Fibroblast of villous mesenchyme (primary cell): ENCODE measurements around the gene KIF26B. TPM values are rescaled to one million over a fixed set of nuclear protein-coding genes. Genes with fewer than 3 reads are reported as not detected.

ENCODE experiments used
- DNase-seq: peaks from one replicate; pipeline ENCODE4 v3.0.0-alpha.2; 2010; ENCODE audit warnings: low read depth
- H3K4me3 ChIP-seq: 2 replicates; pipeline ENCODE4 v1.5.1; 2011; ENCODE audit warnings: low read depth, mild to moderate bottlenecking, low read length
- total RNA-seq: library from RNA; depleted of rRNA; stranded (reverse); fragments of >200 nt; gene quantifications from 2 replicates; pipeline ENCODE4 v1.2.3, GENCODE V29; 2012
- TF ChIP-seq, protein P1 (sequence below): IDR thresholded peaks from 2 replicates; pipeline ENCODE4 v1.5.1; 2012; ENCODE audit warnings: low read depth, mild to moderate bottlenecking, low read length; ENCODE audit not compliant: insufficient read depth

The KIF26B gene
- total RNA-seq, 1 donor, result 12.1 TPM

DNA sequence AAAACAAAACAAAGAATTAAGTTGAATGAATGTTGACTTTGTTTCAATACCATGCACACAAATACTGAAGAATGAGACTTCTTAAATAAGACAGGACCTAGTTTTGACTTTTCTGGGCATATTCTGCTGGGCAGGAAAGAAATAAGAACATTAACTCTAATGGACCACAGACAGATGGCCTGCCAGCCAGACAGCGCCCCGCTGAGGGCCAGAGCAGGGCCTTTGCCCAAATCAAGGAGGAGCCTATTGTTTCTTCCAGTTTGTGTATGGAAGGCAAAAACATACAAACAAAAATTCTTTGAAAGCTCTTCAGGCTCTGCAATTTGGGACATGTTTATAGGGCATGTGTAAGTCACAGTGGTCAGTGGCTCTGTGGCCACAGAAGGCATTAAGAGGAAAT is 44.4 kb upstream of the KIF26B start:
- no peak for DNase-seq
- no peak overlapping the region for H3K4me3 ChIP-seq
- TF ChIP-seq, protein P1, sequence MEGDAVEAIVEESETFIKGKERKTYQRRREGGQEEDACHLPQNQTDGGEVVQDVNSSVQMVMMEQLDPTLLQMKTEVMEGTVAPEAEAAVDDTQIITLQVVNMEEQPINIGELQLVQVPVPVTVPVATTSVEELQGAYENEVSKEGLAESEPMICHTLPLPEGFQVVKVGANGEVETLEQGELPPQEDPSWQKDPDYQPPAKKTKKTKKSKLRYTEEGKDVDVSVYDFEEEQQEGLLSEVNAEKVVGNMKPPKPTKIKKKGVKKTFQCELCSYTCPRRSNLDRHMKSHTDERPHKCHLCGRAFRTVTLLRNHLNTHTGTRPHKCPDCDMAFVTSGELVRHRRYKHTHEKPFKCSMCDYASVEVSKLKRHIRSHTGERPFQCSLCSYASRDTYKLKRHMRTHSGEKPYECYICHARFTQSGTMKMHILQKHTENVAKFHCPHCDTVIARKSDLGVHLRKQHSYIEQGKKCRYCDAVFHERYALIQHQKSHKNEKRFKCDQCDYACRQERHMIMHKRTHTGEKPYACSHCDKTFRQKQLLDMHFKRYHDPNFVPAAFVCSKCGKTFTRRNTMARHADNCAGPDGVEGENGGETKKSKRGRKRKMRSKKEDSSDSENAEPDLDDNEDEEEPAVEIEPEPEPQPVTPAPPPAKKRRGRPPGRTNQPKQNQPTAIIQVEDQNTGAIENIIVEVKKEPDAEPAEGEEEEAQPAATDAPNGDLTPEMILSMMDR, result no peak

DNA sequence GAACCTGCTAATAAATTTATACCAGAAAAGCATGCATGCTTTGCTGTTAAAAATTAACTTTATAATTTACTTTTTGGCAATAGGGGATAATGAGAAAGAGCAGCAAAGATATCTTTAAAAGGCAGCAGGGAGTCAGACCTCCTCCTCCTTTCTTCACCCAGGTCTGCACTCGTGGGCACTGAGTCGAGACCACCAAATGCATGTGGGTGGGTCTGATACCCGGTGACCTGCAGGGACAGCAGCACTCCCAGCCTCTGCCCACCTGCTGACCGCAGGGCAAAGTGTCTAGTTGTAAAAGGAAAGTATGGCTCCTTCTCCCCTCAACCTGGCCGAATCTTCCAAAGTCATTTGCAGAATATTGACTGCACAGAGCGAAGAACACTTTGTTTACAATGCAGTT is 43.7 kb upstream of the KIF26B start:
- no peak for DNase-seq
- TF ChIP-seq, protein P1, result no peak
- no peak overlapping the region for H3K4me3 ChIP-seq

DNA sequence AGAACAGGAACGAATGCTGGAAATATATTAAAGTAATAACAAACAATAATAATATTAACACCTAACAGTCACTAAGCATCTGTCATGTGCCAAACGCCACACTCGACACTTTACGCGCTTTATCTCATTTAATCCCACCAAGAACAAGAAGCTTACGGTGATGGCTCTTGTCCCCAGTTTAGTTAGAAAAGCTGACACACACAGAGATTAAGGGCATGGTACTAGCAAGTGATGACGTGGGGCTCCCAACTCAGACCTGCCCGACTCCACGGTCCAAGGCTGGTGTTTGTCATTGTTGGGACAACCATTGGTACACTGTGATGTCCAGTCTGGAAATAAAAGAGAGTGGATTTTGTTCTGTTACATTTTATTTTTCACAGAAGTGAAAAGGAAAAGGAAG is 41.1 kb upstream of the KIF26B start:
- H3K4me3 ChIP-seq, result no peak overlapping the region
- TF ChIP-seq, protein P1, result no peak
- no peak for DNase-seq

DNA sequence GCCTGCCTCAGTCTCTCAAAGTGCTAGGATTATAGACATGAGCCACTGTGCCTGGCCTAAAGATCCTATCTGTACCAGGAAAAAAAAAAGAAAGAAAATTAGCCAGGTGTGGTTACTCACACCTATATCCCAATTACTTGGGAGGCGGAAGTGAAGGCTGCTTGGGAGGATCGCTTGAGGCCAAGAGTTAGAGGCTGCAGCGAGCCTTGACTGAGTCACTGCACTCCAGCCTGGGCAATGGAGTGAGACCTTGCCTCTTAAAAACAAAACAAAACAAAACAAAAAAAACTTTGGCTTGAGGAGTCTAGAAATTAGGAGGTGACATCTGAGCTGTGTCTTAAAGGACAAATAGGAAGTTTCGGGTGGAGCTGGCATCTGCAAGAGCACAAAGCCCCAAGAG is 38.7 kb upstream of the KIF26B start:
- H3K4me3 ChIP-seq, result no peak overlapping the region
- TF ChIP-seq, protein P1, result no peak
- no peak for DNase-seq

DNA sequence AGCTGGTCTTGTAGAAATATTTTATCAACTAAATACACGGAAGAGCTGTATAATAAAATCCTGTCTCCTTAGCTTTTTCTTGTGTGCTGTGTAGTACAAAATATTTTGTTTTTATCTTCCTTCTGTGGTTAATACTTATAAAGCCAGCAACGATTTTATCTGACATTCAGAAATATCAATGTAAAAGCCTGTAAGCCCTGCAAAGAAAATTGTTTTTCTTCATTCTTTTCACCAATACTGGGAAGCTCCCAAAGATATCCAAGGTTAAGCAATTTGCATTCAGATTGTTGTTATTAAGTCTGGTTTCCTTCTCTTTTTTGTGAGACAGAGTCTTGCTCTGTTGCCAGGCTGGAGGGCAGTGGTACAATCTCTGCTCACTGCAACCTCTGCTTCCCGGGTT is 38.0 kb upstream of the KIF26B start:
- DNase-seq, result no peak
- H3K4me3 ChIP-seq, result no peak overlapping the region
- TF ChIP-seq, protein P1, result no peak

DNA sequence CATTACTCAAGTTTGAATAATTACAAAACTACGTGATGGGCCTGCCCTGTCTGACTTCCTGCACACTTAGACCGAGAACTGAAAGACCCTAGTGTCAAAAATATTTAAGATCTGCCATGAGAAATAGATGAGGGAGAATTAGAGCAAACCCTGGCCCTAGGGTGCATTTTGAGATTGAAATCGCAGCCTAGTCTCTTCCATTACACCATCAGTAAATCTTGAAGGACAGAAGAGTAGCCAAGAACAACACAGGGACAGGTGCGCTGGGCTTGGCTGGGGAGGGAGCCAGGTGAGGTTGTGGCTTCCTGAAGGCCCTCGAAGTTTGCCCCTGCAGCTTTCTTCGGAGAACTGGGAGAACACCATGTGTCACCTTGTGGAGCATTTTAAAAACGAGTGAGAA is 36.7 kb upstream of the KIF26B start:
- no peak overlapping the region for H3K4me3 ChIP-seq
- no peak for DNase-seq
- TF ChIP-seq, protein P1, result no peak

DNA sequence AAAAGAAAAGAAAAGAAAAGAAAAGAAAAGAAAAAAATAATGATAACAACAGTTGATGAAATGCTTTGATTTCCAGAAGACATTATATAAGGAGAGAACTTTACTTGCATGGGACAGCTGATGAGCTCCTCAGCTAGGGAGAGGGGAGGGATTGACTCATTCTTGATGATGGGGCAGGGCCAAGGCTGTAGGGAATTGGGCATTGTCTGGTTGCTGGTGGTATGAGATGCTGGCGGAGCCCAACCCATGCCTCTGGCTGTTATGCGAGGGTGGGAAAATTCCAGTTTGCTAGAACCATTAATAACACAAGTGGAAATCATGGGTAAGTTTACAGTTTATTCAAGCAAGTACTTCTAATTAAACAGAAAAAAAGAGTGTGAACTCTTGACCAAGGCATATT is 36.0 kb upstream of the KIF26B start:
- no peak overlapping the region for H3K4me3 ChIP-seq
- TF ChIP-seq, protein P1, result no peak
- no peak for DNase-seq
